ENCODE measurements around the gene OR2M3. TPM values are rescaled to one million over a fixed set of nuclear protein-coding genes. Genes with fewer than 3 reads are reported as not detected.

Gene OR2M3
- total RNA-seq, 1 experiment from 2014 or later = not detected

DNA sequence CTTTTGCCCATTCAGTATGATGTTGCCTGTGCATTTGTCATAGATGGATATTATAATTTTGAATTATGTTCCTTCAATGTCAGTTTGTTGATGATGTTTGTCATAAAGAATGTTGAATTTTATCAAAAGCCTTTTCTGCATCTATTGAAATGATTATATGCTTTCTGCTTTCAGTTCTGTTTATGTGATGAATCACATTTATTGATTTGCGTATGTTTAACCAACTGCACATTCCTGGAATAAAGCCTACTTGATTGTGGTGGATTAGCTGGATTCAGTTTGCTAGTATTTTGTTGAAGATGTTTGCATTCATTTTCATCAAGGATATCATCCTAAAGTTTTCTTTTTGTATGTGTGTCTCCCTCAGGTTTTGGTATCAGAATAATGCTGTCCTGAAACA is 28.5 kb downstream of the OR2M3 start:
- no peaks in the 10 kb centered on the region for H3K4me1 ChIP-seq (ENCODE audit: control insufficient read depth in 1 of 2, insufficient read depth in 2 of 2, low read length in 2 of 2)
- H3K27ac ChIP-seq (ENCODE audit: low read depth, low read length) = no peak overlapping the region
- RAD21 ChIA-PET (ENCODE audit: low non-redundant PET in 1 of 2, low total read pairs in 2 of 2, uncharacterized antibody in 2 of 2, unreplicated experiment in 2 of 2) = no interaction called here
- H3K9me2 ChIP-seq (ENCODE audit: insufficient read depth) = no peaks in the 10 kb centered on the region
- H3K9ac ChIP-seq (ENCODE audit: low read length) = no peak overlapping the region
- BruUV-seq (replicated peaks) = no TSS peak
- no peak for DNase-seq (ENCODE audit: low read depth, low spot score)
- H3K4me3 ChIP-seq (replicated peaks in 1 of 2; ENCODE audit: low read depth in 1 of 2, low read length in 2 of 2) = no peak overlapping the region
- H3K79me2 ChIP-seq (ENCODE audit: insufficient read depth, low read length) = no peaks in the 10 kb centered on the region
- intact Hi-C loops (cut with micrococcal nuclease) = no loop called here
- H4K20me1 ChIP-seq (ENCODE audit: insufficient read depth) = no peaks in the 10 kb centered on the region
- ATAC-seq = no peak
- no peaks in the 10 kb centered on the region for H3K27me3 ChIP-seq (ENCODE audit: insufficient read depth, low read length)
- TF ChIP-seq ZNF274 (IDR thresholded peaks at IDR 0.05; ENCODE audit: low read depth, low read length) (no peak), TCF7L2 (IDR thresholded peaks at IDR 0.05; ENCODE audit: borderline replicate concordance, extremely low read depth, insufficient read depth, insufficient read length) (no peak), EZH2 (IDR thresholded peaks at IDR 0.05) (no peak), FOSL1 (IDR thresholded peaks at IDR 0.05; ENCODE audit: low read depth) (no peak), JUND (IDR thresholded peaks at IDR 0.05) (no peak), POLR2AphosphoS5 (IDR thresholded peaks at IDR 0.05; ENCODE audit: low read depth, low read length) (no peak), CBX3 (IDR thresholded peaks at IDR 0.05; ENCODE audit: low read depth) (no peak), POLR2A (IDR thresholded peaks at IDR 0.05; ENCODE audit: borderline replicate concordance, extremely low read depth, insufficient read depth, insufficient read length) (no peak), RAD21 (IDR thresholded peaks at IDR 0.05; ENCODE audit: low read depth) (no peak)
- TF ChIP-seq, protein P1, sequence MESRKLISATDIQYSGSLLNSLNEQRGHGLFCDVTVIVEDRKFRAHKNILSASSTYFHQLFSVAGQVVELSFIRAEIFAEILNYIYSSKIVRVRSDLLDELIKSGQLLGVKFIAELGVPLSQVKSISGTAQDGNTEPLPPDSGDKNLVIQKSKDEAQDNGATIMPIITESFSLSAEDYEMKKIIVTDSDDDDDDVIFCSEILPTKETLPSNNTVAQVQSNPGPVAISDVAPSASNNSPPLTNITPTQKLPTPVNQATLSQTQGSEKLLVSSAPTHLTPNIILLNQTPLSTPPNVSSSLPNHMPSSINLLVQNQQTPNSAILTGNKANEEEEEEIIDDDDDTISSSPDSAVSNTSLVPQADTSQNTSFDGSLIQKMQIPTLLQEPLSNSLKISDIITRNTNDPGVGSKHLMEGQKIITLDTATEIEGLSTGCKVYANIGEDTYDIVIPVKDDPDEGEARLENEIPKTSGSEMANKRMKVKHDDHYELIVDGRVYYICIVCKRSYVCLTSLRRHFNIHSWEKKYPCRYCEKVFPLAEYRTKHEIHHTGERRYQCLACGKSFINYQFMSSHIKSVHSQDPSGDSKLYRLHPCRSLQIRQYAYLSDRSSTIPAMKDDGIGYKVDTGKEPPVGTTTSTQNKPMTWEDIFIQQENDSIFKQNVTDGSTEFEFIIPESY (IDR thresholded peaks at IDR 0.05; ENCODE audit: extremely low read depth, insufficient replicate concordance, low read length) = no peak
- TF ChIP-seq, protein P2, sequence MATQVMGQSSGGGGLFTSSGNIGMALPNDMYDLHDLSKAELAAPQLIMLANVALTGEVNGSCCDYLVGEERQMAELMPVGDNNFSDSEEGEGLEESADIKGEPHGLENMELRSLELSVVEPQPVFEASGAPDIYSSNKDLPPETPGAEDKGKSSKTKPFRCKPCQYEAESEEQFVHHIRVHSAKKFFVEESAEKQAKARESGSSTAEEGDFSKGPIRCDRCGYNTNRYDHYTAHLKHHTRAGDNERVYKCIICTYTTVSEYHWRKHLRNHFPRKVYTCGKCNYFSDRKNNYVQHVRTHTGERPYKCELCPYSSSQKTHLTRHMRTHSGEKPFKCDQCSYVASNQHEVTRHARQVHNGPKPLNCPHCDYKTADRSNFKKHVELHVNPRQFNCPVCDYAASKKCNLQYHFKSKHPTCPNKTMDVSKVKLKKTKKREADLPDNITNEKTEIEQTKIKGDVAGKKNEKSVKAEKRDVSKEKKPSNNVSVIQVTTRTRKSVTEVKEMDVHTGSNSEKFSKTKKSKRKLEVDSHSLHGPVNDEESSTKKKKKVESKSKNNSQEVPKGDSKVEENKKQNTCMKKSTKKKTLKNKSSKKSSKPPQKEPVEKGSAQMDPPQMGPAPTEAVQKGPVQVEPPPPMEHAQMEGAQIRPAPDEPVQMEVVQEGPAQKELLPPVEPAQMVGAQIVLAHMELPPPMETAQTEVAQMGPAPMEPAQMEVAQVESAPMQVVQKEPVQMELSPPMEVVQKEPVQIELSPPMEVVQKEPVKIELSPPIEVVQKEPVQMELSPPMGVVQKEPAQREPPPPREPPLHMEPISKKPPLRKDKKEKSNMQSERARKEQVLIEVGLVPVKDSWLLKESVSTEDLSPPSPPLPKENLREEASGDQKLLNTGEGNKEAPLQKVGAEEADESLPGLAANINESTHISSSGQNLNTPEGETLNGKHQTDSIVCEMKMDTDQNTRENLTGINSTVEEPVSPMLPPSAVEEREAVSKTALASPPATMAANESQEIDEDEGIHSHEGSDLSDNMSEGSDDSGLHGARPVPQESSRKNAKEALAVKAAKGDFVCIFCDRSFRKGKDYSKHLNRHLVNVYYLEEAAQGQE (IDR thresholded peaks at IDR 0.05; ENCODE audit: low read depth) = no peak
- H3K9me3 ChIP-seq (ENCODE audit: control insufficient read depth in 1 of 2, insufficient read depth in 1 of 2, low read depth in 1 of 2, low read length in 2 of 2) = peaks cover 3 to 22% of the 10 kb centered on the region in 2 experiments; a peak in 2 of 4 replicates
- POLR2A ChIA-PET = no interaction called here
- no peak overlapping the region for H2AFZ ChIP-seq (ENCODE audit: low read depth, low read length, poor library complexity, severe bottlenecking)
- H3K4me2 ChIP-seq (ENCODE audit: low read length) = no peak overlapping the region
- CTCF ChIA-PET = no interaction called here
- H3K36me3 ChIP-seq (ENCODE audit: control insufficient read depth in 1 of 2, insufficient read depth in 2 of 2, low read length in 2 of 2) = no peaks in the 10 kb centered on the region

All from HCT116 (cell line).